Central memory CD8-positive, alpha-beta T cell (primary cell): ENCODE measurements around the gene KCTD1.
"Not testable (repeated sequence)": the region's sequence is repeated elsewhere in the genome, so short reads cannot be mapped to it uniquely, and the experiment has no call there.

Experiments used
- ATAC-seq: fragments of 150-1000 bp; cut with Tn5 transposase; replicated peaks from 2 replicates; pipeline ENCODE4 v1.10.0; 2022; ENCODE audit warnings: mild to moderate bottlenecking, moderate FRiP score, moderate number of reproducible peaks; ENCODE audit not compliant: poor library complexity, severe bottlenecking; ENCODE audit errors: extremely low read depth
- DNase-seq, 2 donors: peaks; one replicate each; pipeline ENCODE4 v3.0.0; 2021; ENCODE audit warnings: low spot score in 2 of 2
- H3K27ac Mint-ChIP-seq: one replicate; pipeline ENCODE4 v1.8.0; 2022; ENCODE audit warnings: low read depth, mild to moderate bottlenecking, moderate library complexity, mixed read lengths
- H3K27me3 Mint-ChIP-seq: one replicate; pipeline ENCODE4 v1.8.0; 2022; ENCODE audit warnings: mixed read lengths
- H3K36me3 Mint-ChIP-seq: one replicate; pipeline ENCODE4 v1.8.0; 2022; ENCODE audit warnings: mild to moderate bottlenecking, moderate library complexity, mixed read lengths; ENCODE audit not compliant: insufficient read depth
- H3K4me1 Mint-ChIP-seq: one replicate; pipeline ENCODE4 v1.8.0; 2022; ENCODE audit warnings: mixed read lengths
- H3K4me3 Mint-ChIP-seq: one replicate; pipeline ENCODE4 v1.8.0; 2022; ENCODE audit warnings: mild to moderate bottlenecking, moderate library complexity, mixed read lengths
- H3K9me3 Mint-ChIP-seq: one replicate; pipeline ENCODE4 v1.8.0; 2022; ENCODE audit warnings: mixed read lengths

The KCTD1 gene

DNA sequence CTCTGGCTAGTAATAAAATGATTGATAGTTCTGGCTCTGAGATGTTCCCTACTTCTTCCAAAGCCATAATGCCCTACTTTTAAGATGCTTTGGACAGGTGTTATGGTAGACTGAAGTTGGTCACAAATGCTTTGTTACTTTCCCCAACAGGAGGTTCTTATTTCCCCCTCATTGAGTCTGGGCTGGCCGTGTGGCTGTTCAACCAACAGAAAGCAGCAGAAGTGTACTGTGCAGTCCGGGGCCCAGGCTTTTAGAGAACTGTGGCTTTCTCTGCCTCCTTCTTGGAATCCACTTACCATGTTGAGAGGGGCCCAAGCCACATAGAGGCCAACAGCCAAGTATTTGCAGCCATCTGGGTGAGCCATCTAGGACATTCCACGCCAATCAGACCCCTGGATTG is 94.2 kb downstream of the KCTD1 start:
- no peak for ATAC-seq
- Mint-ChIP-seq H3K4me3 (no peak overlapping the region), H3K9me3 (no peaks in the 10 kb centered on the region), H3K27ac (no peak overlapping the region), H3K4me1 (no peaks in the 10 kb centered on the region), H3K36me3 (peaks cover 4% of the 10 kb centered on the region), H3K27me3 (peaks cover 23% of the 10 kb centered on the region)
- no peak for DNase-seq

- DNase-seq (no peak), ATAC-seq (no peak)
- no peaks in the 10 kb centered on the region for H3K4me1 Mint-ChIP-seq
- H3K4me3 Mint-ChIP-seq = no peak overlapping the region
- peaks cover 4% of the 10 kb centered on the region for H3K36me3 Mint-ChIP-seq
- H3K9me3 Mint-ChIP-seq = no peaks in the 10 kb centered on the region
- peaks cover 30% of the 10 kb centered on the region for H3K27me3 Mint-ChIP-seq
- H3K27ac Mint-ChIP-seq = no peak overlapping the region
Observed at GRCh38 chr18:26453386-26453901, 94.9 kb downstream of the KCTD1 start.

- Mint-ChIP-seq H3K4me3 (no peak overlapping the region), H3K36me3 (peaks cover 4% of the 10 kb centered on the region), H3K27ac (no peak overlapping the region)
Observed at GRCh38 chr18:26450989-26451682, 97.2 kb downstream of the KCTD1 start.

DNA sequence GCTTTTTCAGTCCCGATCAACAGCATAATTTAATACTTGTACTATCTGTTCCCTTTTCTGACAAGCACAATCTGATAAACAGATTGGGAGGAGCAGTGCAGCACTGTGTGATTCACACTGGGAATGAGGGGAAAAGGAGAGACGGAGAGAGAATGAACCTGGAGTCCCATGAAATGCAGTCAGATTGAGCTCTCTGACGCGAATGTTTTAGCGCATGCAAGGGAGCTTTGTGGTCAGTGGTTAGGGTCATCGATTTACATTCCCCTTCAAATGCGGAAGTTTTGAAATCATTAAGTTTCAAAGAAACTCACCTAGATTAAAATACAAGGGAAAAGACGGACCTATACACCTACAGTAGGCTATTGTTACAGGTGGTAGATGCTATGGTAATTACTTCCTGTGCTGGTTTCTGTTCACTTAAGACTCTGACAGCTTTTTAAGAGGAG is 99.6 kb downstream of the KCTD1 start:
- Mint-ChIP-seq H3K27me3 (peaks cover 64% of the 10 kb centered on the region), H3K9me3 (no peaks in the 10 kb centered on the region), H3K4me3 (no peak overlapping the region), H3K36me3 (no peaks in the 10 kb centered on the region), H3K4me1 (no peaks in the 10 kb centered on the region), H3K27ac (no peak overlapping the region)
- no peak for ATAC-seq
- no peak for DNase-seq

More at GRCh38 chr18:26450989-26451682, 97.2 kb downstream of the KCTD1 start:
- H3K9me3 Mint-ChIP-seq = no peaks in the 10 kb centered on the region
- H3K4me1 Mint-ChIP-seq = no peaks in the 10 kb centered on the region
- peaks cover 52% of the 10 kb centered on the region for H3K27me3 Mint-ChIP-seq
- DNase-seq (no peak), ATAC-seq (no peak)

DNA sequence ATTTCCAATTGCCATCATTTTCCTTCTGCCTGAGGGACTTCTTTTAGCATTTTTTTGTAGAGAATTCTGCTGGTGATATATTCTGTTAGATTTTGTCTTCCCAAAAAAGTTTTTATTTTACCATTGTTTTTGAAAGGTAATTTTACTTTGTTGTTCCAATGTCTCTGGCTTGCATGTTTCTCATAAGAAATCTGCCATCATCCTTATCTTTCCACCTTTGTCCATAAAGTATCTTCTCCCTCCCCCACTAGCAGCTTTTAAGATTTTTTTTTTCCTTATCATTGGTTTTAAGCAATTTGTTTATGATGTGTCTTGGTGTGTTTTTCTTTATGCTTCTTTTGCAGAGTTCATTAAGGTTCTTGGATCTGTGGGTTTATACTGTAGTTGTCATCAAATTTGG is 104.5 kb downstream of the KCTD1 start:
- H3K4me1 Mint-ChIP-seq = no peaks in the 10 kb centered on the region
- no peak overlapping the region for H3K4me3 Mint-ChIP-seq
- H3K36me3 Mint-ChIP-seq = no peaks in the 10 kb centered on the region
- DNase-seq = no peak
- no peak for ATAC-seq
- no peaks in the 10 kb centered on the region for H3K9me3 Mint-ChIP-seq
- no peak overlapping the region for H3K27ac Mint-ChIP-seq
- peaks cover 47% of the 10 kb centered on the region for H3K27me3 Mint-ChIP-seq

GRCh38 chr18:26442126-26442525 is 106.2 kb downstream of the KCTD1 start:
- no peak for DNase-seq
- no peaks in the 10 kb centered on the region for H3K9me3 Mint-ChIP-seq
- H3K4me3 Mint-ChIP-seq = no peak overlapping the region
- H3K27ac Mint-ChIP-seq = no peak overlapping the region
- peaks cover 45% of the 10 kb centered on the region for H3K27me3 Mint-ChIP-seq
- H3K4me1 Mint-ChIP-seq = no peaks in the 10 kb centered on the region
- ATAC-seq = no peak
- H3K36me3 Mint-ChIP-seq = no peaks in the 10 kb centered on the region

GRCh38 chr18:26440644-26441043 is 107.7 kb downstream of the KCTD1 start:
- no peaks in the 10 kb centered on the region for H3K4me1 Mint-ChIP-seq
- ATAC-seq (no peak), DNase-seq (no peak)

GRCh38 chr18:26439537-26439936 is 108.8 kb downstream of the KCTD1 start:
- ATAC-seq = no peak
- H3K27ac Mint-ChIP-seq = no peak overlapping the region
- peaks cover 42% of the 10 kb centered on the region for H3K27me3 Mint-ChIP-seq
- no peak overlapping the region for H3K4me3 Mint-ChIP-seq
- no peak for DNase-seq
- H3K36me3 Mint-ChIP-seq = no peaks in the 10 kb centered on the region
- H3K4me1 Mint-ChIP-seq = no peaks in the 10 kb centered on the region
- H3K9me3 Mint-ChIP-seq = no peaks in the 10 kb centered on the region

More at GRCh38 chr18:26440644-26441043, 107.7 kb downstream of the KCTD1 start:
- H3K36me3 Mint-ChIP-seq = no peaks in the 10 kb centered on the region
- peaks cover 45% of the 10 kb centered on the region for H3K27me3 Mint-ChIP-seq
- no peak overlapping the region for H3K4me3 Mint-ChIP-seq
- H3K9me3 Mint-ChIP-seq = no peaks in the 10 kb centered on the region
- no peak overlapping the region for H3K27ac Mint-ChIP-seq

DNA sequence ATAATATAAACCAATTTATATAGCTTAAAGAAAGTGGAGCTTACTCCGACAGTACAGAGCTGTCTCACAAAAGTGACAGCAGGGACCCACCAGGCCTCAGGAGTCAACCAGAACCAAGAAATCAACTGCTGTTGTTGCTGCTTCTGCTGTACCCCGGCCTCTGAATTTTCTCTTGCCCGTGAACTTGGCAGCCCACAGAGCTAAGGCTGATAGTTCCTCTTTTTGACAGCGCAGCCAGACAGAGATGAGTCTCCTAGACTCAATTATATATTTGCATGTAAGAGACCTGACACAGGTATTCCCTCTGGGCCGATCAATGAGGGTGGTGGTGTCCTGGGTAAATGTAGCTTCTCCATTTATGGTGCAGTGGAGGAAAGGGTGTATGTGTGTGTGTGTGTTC is 109.4 kb downstream of the KCTD1 start:
- H3K4me3 Mint-ChIP-seq = no peak overlapping the region
- H3K27ac Mint-ChIP-seq = no peak overlapping the region
- no peaks in the 10 kb centered on the region for H3K4me1 Mint-ChIP-seq
- no peaks in the 10 kb centered on the region for H3K36me3 Mint-ChIP-seq
- H3K27me3 Mint-ChIP-seq = peaks cover 45% of the 10 kb centered on the region
- ATAC-seq (no peak), DNase-seq (no peak)
- no peaks in the 10 kb centered on the region for H3K9me3 Mint-ChIP-seq

- H3K36me3 Mint-ChIP-seq, ATAC-seq, H3K4me1 Mint-ChIP-seq, H3K27ac Mint-ChIP-seq, H3K4me3 Mint-ChIP-seq, H3K9me3 Mint-ChIP-seq, DNase-seq: not testable (repeated sequence)
- H3K27me3 Mint-ChIP-seq = peaks cover 52% of the 10 kb centered on the region
Observed at GRCh38 chr18:26437634-26438033, 110.7 kb downstream of the KCTD1 start.

- ATAC-seq (no peak), DNase-seq (no peak)
- H3K27me3 Mint-ChIP-seq = peaks cover 52% of the 10 kb centered on the region
- no peak overlapping the region for H3K27ac Mint-ChIP-seq
- H3K9me3 Mint-ChIP-seq = no peaks in the 10 kb centered on the region
- H3K4me3 Mint-ChIP-seq = no peak overlapping the region
- no peaks in the 10 kb centered on the region for H3K36me3 Mint-ChIP-seq
- H3K4me1 Mint-ChIP-seq = no peaks in the 10 kb centered on the region
Observed at GRCh38 chr18:26436176-26437051, 111.9 kb downstream of the KCTD1 start.

DNA sequence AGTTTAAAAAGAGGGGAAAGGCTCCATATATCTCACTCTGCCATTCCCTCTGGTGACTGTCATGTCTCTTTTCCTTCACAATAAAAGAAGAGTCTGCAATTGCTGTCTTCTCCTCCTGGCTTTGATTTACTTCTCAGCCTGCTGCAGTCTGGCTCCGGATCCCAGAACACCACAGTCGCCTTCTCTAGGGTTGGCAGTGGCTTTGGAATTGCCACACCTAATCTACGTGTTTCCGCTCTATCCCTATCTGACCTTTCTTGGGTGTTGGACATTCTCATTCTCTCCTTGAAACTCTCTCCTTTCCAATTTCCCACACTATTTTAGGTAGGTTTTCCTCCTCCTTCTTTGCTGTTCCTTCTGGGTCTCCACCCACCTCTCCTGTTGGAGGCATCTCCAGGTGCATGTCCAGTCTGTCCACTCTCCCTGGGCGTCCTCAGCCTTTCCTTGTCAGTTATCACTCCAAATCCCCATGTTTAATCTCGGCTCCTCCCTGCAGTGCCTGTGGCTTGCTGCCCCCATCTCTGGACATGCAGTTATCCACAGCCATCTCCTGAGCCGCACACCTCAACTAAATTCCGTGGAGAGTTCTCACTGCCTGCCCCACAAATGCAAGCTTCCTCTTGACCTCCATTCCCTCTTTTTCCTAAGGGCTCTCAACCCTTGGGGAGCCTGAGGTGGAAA is 112.8 kb downstream of the KCTD1 start:
- DNase-seq (no peak), ATAC-seq (no peak)
- Mint-ChIP-seq H3K36me3 (no peaks in the 10 kb centered on the region), H3K4me1 (no peaks in the 10 kb centered on the region), H3K9me3 (no peaks in the 10 kb centered on the region), H3K27me3 (peaks cover 52% of the 10 kb centered on the region), H3K27ac (no peak overlapping the region), H3K4me3 (no peak overlapping the region)
